Neural progenitor cell (in vitro differentiated cells): ENCODE results near the gene G0S2. TPM values are rescaled to one million over a fixed set of nuclear protein-coding genes. Genes with fewer than 3 reads are reported as not detected.

Experiments used
- DNase-seq: peaks from one replicate; pipeline ENCODE4 v3.0.0-alpha.2; 2016; ENCODE audit warnings: low spot score
- H2AFZ ChIP-seq: fragments of 200-600 bp; sonication (generic); replicated peaks from 2 replicates; pipeline ENCODE4 v1.6.1; 2016; ENCODE audit warnings: antibody characterized with exemption
- H3F3A ChIP-seq: fragments of 200-600 bp; sonication (generic); 2 replicates; pipeline ENCODE4 v1.6.1; 2016; ENCODE audit warnings: antibody characterized with exemption, low read depth
- H3K27ac ChIP-seq: fragments of 200-600 bp; sonication (generic); 2 replicates; pipeline ENCODE4 v1.5.1; 2016; ENCODE audit warnings: mild to moderate bottlenecking
- H3K27me3 ChIP-seq: fragments of 200-600 bp; sonication (generic); 2 replicates; pipeline ENCODE4 v1.6.1; 2016; ENCODE audit warnings: mild to moderate bottlenecking, moderate library complexity
- H3K36me3 ChIP-seq: fragments of 200-600 bp; sonication (generic); 2 replicates; pipeline ENCODE4 v1.5.1; 2016
- H3K4me1 ChIP-seq: fragments of 200-600 bp; sonication (generic); 2 replicates; pipeline ENCODE4 v1.6.1; 2016; ENCODE audit warnings: mixed run types
- H3K4me2 ChIP-seq: fragments of 200-600 bp; sonication (generic); 2 replicates; pipeline ENCODE4 v1.6.1; 2016
- H3K4me3 ChIP-seq: fragments of 200-600 bp; sonication (generic); 2 replicates; pipeline ENCODE4 v1.5.1; 2016
- H3K79me2 ChIP-seq: fragments of 200-600 bp; sonication (generic); 2 replicates; pipeline ENCODE4 v1.6.1; 2016; ENCODE audit warnings: low read depth
- H3K9ac ChIP-seq: fragments of 200-600 bp; sonication (generic); 2 replicates; pipeline ENCODE4 v1.6.1; 2016
- H3K9me3 ChIP-seq: fragments of 200-600 bp; sonication (generic); 2 replicates; pipeline ENCODE4 v1.5.1; 2016; ENCODE audit warnings: low read depth
- H4K20me1 ChIP-seq: fragments of 200-600 bp; sonication (generic); 2 replicates; pipeline ENCODE4 v1.6.1; 2016; ENCODE audit warnings: low read depth
- H3K27ac Mint-ChIP-seq: 3 replicates; pipeline ENCODE4 v1.8.0; 2021; ENCODE audit warnings: mixed read lengths
- H3K27me3 Mint-ChIP-seq: 2 replicates; pipeline ENCODE4 v1.8.0; 2022; ENCODE audit warnings: low read depth, mild to moderate bottlenecking, inconsistent platforms, moderate library complexity, mixed read lengths; ENCODE audit not compliant: insufficient read depth
- H3K36me3 Mint-ChIP-seq: 3 replicates; pipeline ENCODE4 v1.8.0; 2021; ENCODE audit warnings: mixed read lengths
- H3K4me1 Mint-ChIP-seq: 3 replicates; pipeline ENCODE4 v1.8.0; 2021; ENCODE audit warnings: mixed read lengths
- H3K4me3 Mint-ChIP-seq: 3 replicates; pipeline ENCODE4 v1.8.0; 2021; ENCODE audit warnings: mild to moderate bottlenecking, moderate library complexity, mixed read lengths
- H3K9me3 Mint-ChIP-seq: 3 replicates; pipeline ENCODE4 v1.8.0; 2020; ENCODE audit warnings: mixed read lengths
- CTCF ChIP-seq: fragments of 200-600 bp; sonication (generic); IDR thresholded peaks from 2 replicates; pipeline ENCODE4 v1.5.1; 2017; ENCODE audit warnings: antibody characterized with exemption, mild to moderate bottlenecking
- EZH2 ChIP-seq: fragments of 200-600 bp; sonication (generic); IDR thresholded peaks from 2 replicates; pipeline ENCODE4 v1.6.1; 2017; ENCODE audit warnings: antibody characterized with exemption, mild to moderate bottlenecking, moderate library complexity
- EZH2phosphoT487 ChIP-seq: fragments of 200-600 bp; sonication (generic); IDR thresholded peaks from 2 replicates; pipeline ENCODE4 v1.6.1; 2017; ENCODE audit warnings: antibody characterized with exemption
- total RNA-seq: library from RNA; depleted of rRNA; stranded (reverse); fragments of >200 nt; gene quantifications from 2 replicates; pipeline ENCODE4 v1.2.3, GENCODE V29; 2015; ENCODE audit warnings: low replicate concordance

Gene G0S2
- total RNA-seq, 1 donor from 2014 or later, result not detected

- H3K36me3 ChIP-seq, result no peaks in the 10 kb centered on the region
- H2AFZ ChIP-seq, result no peak overlapping the region
- H3K4me3 ChIP-seq, result no peak overlapping the region
- Mint-ChIP-seq H3K4me3 (no peak overlapping the region), H3K27ac (no peak overlapping the region), H3K27me3 (peaks cover 4% of the 10 kb centered on the region), H3K9me3 (no peaks in the 10 kb centered on the region), H3K36me3 (no peaks in the 10 kb centered on the region), H3K4me1 (no peaks in the 10 kb centered on the region)
- H3K27ac ChIP-seq, result no peak overlapping the region
- no peaks in the 10 kb centered on the region for H3K27me3 ChIP-seq
- H4K20me1 ChIP-seq, result no peaks in the 10 kb centered on the region
- no peak for DNase-seq
- no peaks in the 10 kb centered on the region for H3K9me3 ChIP-seq
- H3K9ac ChIP-seq, result no peak overlapping the region
- H3F3A ChIP-seq, result no peaks in the 10 kb centered on the region
- H3K79me2 ChIP-seq, result no peaks in the 10 kb centered on the region
- TF ChIP-seq CTCF (no peak), EZH2phosphoT487 (no peak), EZH2 (no peak)
- no peaks in the 10 kb centered on the region for H3K4me1 ChIP-seq
- no peak overlapping the region for H3K4me2 ChIP-seq
These were observed 34.9 kb downstream of the G0S2 start for GRCh38 chr1:209710093-209710492.

GRCh38 chr1:209710847-209711246 is 35.6 kb downstream of the G0S2 start:
- Histone ChIP-seq H3K79me2 (no peaks in the 10 kb centered on the region), H3F3A (no peaks in the 10 kb centered on the region), H3K36me3 (no peaks in the 10 kb centered on the region), H3K4me2 (no peak overlapping the region), H3K4me1 (no peaks in the 10 kb centered on the region), H3K4me3 (no peak overlapping the region), H4K20me1 (no peaks in the 10 kb centered on the region), H2AFZ (no peak overlapping the region), H3K9ac (no peak overlapping the region), H3K9me3 (no peaks in the 10 kb centered on the region), H3K27me3 (peaks cover 2% of the 10 kb centered on the region), H3K27ac (no peak overlapping the region)
- no peaks in the 10 kb centered on the region for H3K4me1 Mint-ChIP-seq
- H3K27ac Mint-ChIP-seq, result no peak overlapping the region
- no peak overlapping the region for H3K4me3 Mint-ChIP-seq
- no peak for TF ChIP-seq EZH2phosphoT487
- TF ChIP-seq CTCF, result no peak
- no peak for TF ChIP-seq EZH2
- DNase-seq, result no peak
- H3K9me3 Mint-ChIP-seq, result no peaks in the 10 kb centered on the region
- H3K27me3 Mint-ChIP-seq, result peaks cover 4% of the 10 kb centered on the region
- H3K36me3 Mint-ChIP-seq, result no peaks in the 10 kb centered on the region

- H3K4me3 ChIP-seq, result no peak overlapping the region
- no peaks in the 10 kb centered on the region for H3K79me2 ChIP-seq
- H3K4me2 ChIP-seq, result no peak overlapping the region
- Mint-ChIP-seq H3K27ac (no peak overlapping the region), H3K27me3 (no peaks in the 10 kb centered on the region), H3K4me3 (no peak overlapping the region), H3K36me3 (no peaks in the 10 kb centered on the region), H3K9me3 (no peaks in the 10 kb centered on the region), H3K4me1 (no peaks in the 10 kb centered on the region)
- peaks cover 18% of the 10 kb centered on the region for H3K27me3 ChIP-seq
- no peak for DNase-seq
- no peaks in the 10 kb centered on the region for H3F3A ChIP-seq
- no peaks in the 10 kb centered on the region for H3K36me3 ChIP-seq
- no peaks in the 10 kb centered on the region for H4K20me1 ChIP-seq
- TF ChIP-seq CTCF (no peak), EZH2 (no peak), EZH2phosphoT487 (no peak)
- H3K27ac ChIP-seq, result no peak overlapping the region
- no peak overlapping the region for H2AFZ ChIP-seq
- no peaks in the 10 kb centered on the region for H3K4me1 ChIP-seq
- no peaks in the 10 kb centered on the region for H3K9me3 ChIP-seq
- no peak overlapping the region for H3K9ac ChIP-seq
These were observed 39.1 kb downstream of the G0S2 start for GRCh38 chr1:209714338-209714737.

- Histone ChIP-seq H3K4me3 (no peak overlapping the region), H3K9ac (no peak overlapping the region), H3F3A (no peaks in the 10 kb centered on the region), H3K9me3 (no peaks in the 10 kb centered on the region), H3K79me2 (no peaks in the 10 kb centered on the region), H3K27me3 (peaks cover 18% of the 10 kb centered on the region), H4K20me1 (no peaks in the 10 kb centered on the region), H3K36me3 (no peaks in the 10 kb centered on the region), H3K27ac (no peak overlapping the region), H3K4me2 (no peak overlapping the region), H3K4me1 (no peaks in the 10 kb centered on the region), H2AFZ (no peak overlapping the region)
- Mint-ChIP-seq H3K36me3 (no peaks in the 10 kb centered on the region), H3K9me3 (no peaks in the 10 kb centered on the region), H3K27me3 (no peaks in the 10 kb centered on the region), H3K4me3 (no peak overlapping the region), H3K27ac (no peak overlapping the region), H3K4me1 (no peaks in the 10 kb centered on the region)
- TF ChIP-seq EZH2 (no peak), EZH2phosphoT487 (no peak), CTCF (no peak)
- no peak for DNase-seq
These were observed 40.1 kb downstream of the G0S2 start for GRCh38 chr1:209715314-209715713.
